CD14-positive monocyte (primary cell): ENCODE data around the gene ZSCAN5A. TPM values are rescaled to one million over a fixed set of nuclear protein-coding genes. Genes with fewer than 3 reads are reported as not detected.

Experiments used
- DNase-seq, 3 donors: peaks; one replicate each; pipeline ENCODE4 v3.0.0-alpha.2; 2011 to 2022
- H2AFZ ChIP-seq: 2 replicates; pipeline ENCODE4 v1.6.0; 2012; ENCODE audit warnings: mild to moderate bottlenecking, low read depth, low read length, inconsistent platforms; ENCODE audit not compliant: insufficient read depth, poor library complexity, severe bottlenecking
- H3K27ac ChIP-seq, 2 donors: 1 replicate in 1 of 2; 2 replicates in 1 of 2; pipeline ENCODE4 v1.5.1; 2012 to 2013; ENCODE audit warnings: low read length in 2 of 2, control low read depth in 1 of 2, inconsistent platforms in 1 of 2, low read depth in 1 of 2, mild to moderate bottlenecking in 1 of 2
- H3K27me3 ChIP-seq, 2 donors: one replicate each; pipeline versions ENCODE4 v1.6.0 to v1.6.1; 2011 to 2013; ENCODE audit warnings: low read length in 2 of 2; ENCODE audit not compliant: control insufficient read depth in 2 of 2, insufficient read depth in 2 of 2
- H3K36me3 ChIP-seq, 2 donors: replicated peaks in 1 of 2; 1 replicate in 1 of 2; 2 replicates in 1 of 2; pipeline versions ENCODE4 v1.5.1 to v1.6.1; 2012 to 2013; ENCODE audit warnings: low read length in 2 of 2, control low read depth in 1 of 2, inconsistent platforms in 1 of 2, mild to moderate bottlenecking in 1 of 2; ENCODE audit not compliant: insufficient read depth in 2 of 2, control insufficient read depth in 1 of 2
- H3K4me1 ChIP-seq, 2 donors: 1 replicate in 1 of 2; 2 replicates in 1 of 2; pipeline versions ENCODE4 v1.5.1 to v1.6.1; 2012 to 2013; ENCODE audit warnings: low read length in 2 of 2, control low read depth in 1 of 2, inconsistent platforms in 1 of 2, mild to moderate bottlenecking in 1 of 2, moderate library complexity in 1 of 2; ENCODE audit not compliant: insufficient read depth in 2 of 2, control insufficient read depth in 1 of 2
- H3K4me2 ChIP-seq: replicated peaks from 2 replicates; pipeline ENCODE3; 2012; ENCODE audit warnings: low read length, moderate library complexity, mild to moderate bottlenecking; ENCODE audit not compliant: poor library complexity, severe bottlenecking; ENCODE audit errors: extremely low read depth
- H3K4me3 ChIP-seq, 3 experiments: fragments of 200-600 bp in 1 of 3; sonication (generic) in 1 of 3; replicated peaks in 1 of 3; 1 replicate in 2 of 3; 2 replicates in 1 of 3; pipeline ENCODE4 v1.5.1; 2011 to 2013; ENCODE audit warnings: low read length in 3 of 3, mild to moderate bottlenecking in 3 of 3, control low read depth in 2 of 3, low read depth in 2 of 3, inconsistent platforms in 1 of 3, moderate library complexity in 1 of 3
- H3K79me2 ChIP-seq: 2 replicates; pipeline ENCODE4 v1.6.0; 2012; ENCODE audit warnings: mild to moderate bottlenecking, control low read depth, inconsistent platforms, low read length, moderate library complexity; ENCODE audit not compliant: insufficient read depth
- H3K9ac ChIP-seq: 2 replicates; pipeline ENCODE4 v1.6.0; 2017; ENCODE audit warnings: low read length, mild to moderate bottlenecking; ENCODE audit not compliant: insufficient read depth, poor library complexity, severe bottlenecking
- H3K9me3 ChIP-seq, 2 donors: replicated peaks in 1 of 2; 1 replicate in 1 of 2; 2 replicates in 1 of 2; pipeline versions ENCODE4 v1.5.1 to v1.6.1; 2012 to 2013; ENCODE audit warnings: low read length in 2 of 2, control low read depth in 1 of 2; ENCODE audit not compliant: control insufficient read depth in 1 of 2, insufficient read depth in 1 of 2
- H4K20me1 ChIP-seq: 2 replicates; pipeline ENCODE4 v1.6.0; 2012; ENCODE audit warnings: mild to moderate bottlenecking, low read length, control low read depth, moderate library complexity; ENCODE audit not compliant: insufficient read depth
- H3K27ac Mint-ChIP-seq, 7 donors: one replicate each; pipeline ENCODE4 v1.8.0; 2020; ENCODE audit warnings: mild to moderate bottlenecking in 7 of 7, mixed read lengths in 7 of 7, moderate library complexity in 6 of 7, inconsistent platforms in 2 of 7
- H3K27me3 Mint-ChIP-seq, 3 donors: one replicate each; pipeline ENCODE4 v1.8.0; 2021 to 2022; ENCODE audit warnings: low read depth in 3 of 3, mild to moderate bottlenecking in 3 of 3, mixed read lengths in 3 of 3, moderate library complexity in 3 of 3, inconsistent platforms in 1 of 3
- H3K36me3 Mint-ChIP-seq, 2 donors: one replicate each; pipeline ENCODE4 v1.8.0; 2020; ENCODE audit warnings: mixed read lengths in 2 of 2, inconsistent platforms in 1 of 2, mild to moderate bottlenecking in 1 of 2
- H3K4me1 Mint-ChIP-seq: one replicate; pipeline ENCODE4 v1.8.0; 2020; ENCODE audit warnings: mild to moderate bottlenecking, mixed read lengths
- H3K4me3 Mint-ChIP-seq, 2 donors: one replicate each; pipeline ENCODE4 v1.8.0; 2020; ENCODE audit warnings: mild to moderate bottlenecking in 2 of 2, mixed read lengths in 2 of 2, moderate library complexity in 1 of 2
- H3K9me3 Mint-ChIP-seq, 7 donors: one replicate each; pipeline ENCODE4 v1.8.0; 2020 to 2022; ENCODE audit warnings: mixed read lengths in 7 of 7, mild to moderate bottlenecking in 6 of 7, moderate library complexity in 6 of 7, inconsistent platforms in 2 of 7
- CTCF ChIP-seq: fragments of 200-600 bp; IDR thresholded peaks from one replicate; pipeline ENCODE4 v1.8.0; 2022; ENCODE audit warnings: antibody characterized with exemption, mild to moderate bottlenecking
- WGBS: methylation state at CpG from one replicate; pipeline ENCODE4 v1.1.5; 2013; ENCODE audit warnings: missing lambda C conversion rate; ENCODE audit not compliant: insufficient coverage; 5-methylcytosine and 5-hydroxymethylcytosine counted together
- intact Hi-C, 2 donors: fragments of 100-400 bp; cut with micrococcal nuclease; formaldehyde crosslinking; loops; one replicate each; pipeline versions ENCODE4 v1.15.0 to v1.15.1; 2023
- polyA plus RNA-seq, 3 donors: library from polyadenylated mRNA; depleted of rRNA in 1 of 3; unstranded in 2 of 3; stranded (reverse) in 1 of 3; fragments of 300-500 nt in 2 of 3; fragments of >200 nt in 1 of 3; fragmentation: Illumina TruSeq in 2 of 3; gene quantifications; 1 replicate in 2 of 3; 2 replicates in 1 of 3; pipeline ENCODE4 v1.2.3, GENCODE V29; 2012 to 2021

The ZSCAN5A gene
- polyA plus RNA-seq, 3 donors: 5.3 to 11.3 (median 6.3) TPM

- WGBS: 73% methylated on average over 4 of the region's 10 CpGs
- Histone ChIP-seq H2AFZ (no peak overlapping the region), H3K9ac (no peak overlapping the region), H3K4me3 (no peak overlapping the region), H3K4me2 (no peak overlapping the region), H3K27me3 (no peaks in the 10 kb centered on the region), H4K20me1 (no peaks in the 10 kb centered on the region), H3K4me1 (peaks cover 32 to 43% of the 10 kb centered on the region in 2 donors), H3K79me2 (peaks cover 48% of the 10 kb centered on the region), H3K9me3 (no peaks in the 10 kb centered on the region), H3K36me3 (peaks cover 9 to 26% of the 10 kb centered on the region in 2 donors), H3K27ac (peak overlapping the region in 1 of 2 donors; percentile 96)
- H3K4me1 Mint-ChIP-seq: peaks cover 38% of the 10 kb centered on the region
- peaks cover 0 to 2% (median 0%) of the 10 kb centered on the region in 7 donors for H3K9me3 Mint-ChIP-seq
- no peak for DNase-seq
- peak overlapping the region; percentile 26 to 98 (median 70) for H3K27ac Mint-ChIP-seq
- H3K36me3 Mint-ChIP-seq: peaks cover 30 to 35% of the 10 kb centered on the region in 2 donors
- H3K27me3 Mint-ChIP-seq: peaks cover 0 to 1% (median 0%) of the 10 kb centered on the region in 3 donors
- TF ChIP-seq CTCF: no peak
- intact Hi-C loops: loop anchor here (5.0 kb wide), 1 partner anchor 41 kb away; the partner anchor contains the start of gene EDDM13 (in 2 of the 2)
- H3K4me3 Mint-ChIP-seq: no peak overlapping the region
Observed at GRCh38 chr19:56312787-56313657, 1.6 kb downstream of the ZSCAN5A start.

GRCh38 chr19:56312342-56312741 lies 2.3 kb downstream of the ZSCAN5A start:
- no peaks in the 10 kb centered on the region for H3K9me3 ChIP-seq
- Mint-ChIP-seq H3K9me3 (peaks cover 0 to 2% (median 0%) of the 10 kb centered on the region in 7 donors), H3K4me3 (peak overlapping the region in 1 of 2 donors; percentile 15), H3K36me3 (peaks cover 32 to 40% of the 10 kb centered on the region in 2 donors), H3K27ac (peak overlapping the region in 5 of 7 donors; percentile 21 to 98 (median 75)), H3K4me1 (peaks cover 32% of the 10 kb centered on the region), H3K27me3 (peaks cover 0 to 1% (median 0%) of the 10 kb centered on the region in 3 donors)
- no peaks in the 10 kb centered on the region for H3K27me3 ChIP-seq
- no peaks in the 10 kb centered on the region for H4K20me1 ChIP-seq
- no peak overlapping the region for H3K4me3 ChIP-seq
- H3K9ac ChIP-seq: no peak overlapping the region
- peaks cover 25 to 37% of the 10 kb centered on the region in 2 donors for H3K4me1 ChIP-seq
- peak in 1 of 3 donors; percentile 40 for DNase-seq
- H3K36me3 ChIP-seq: peaks cover 9 to 31% of the 10 kb centered on the region in 2 donors
- peak overlapping the region in 1 of 2 donors; percentile 46 for H3K27ac ChIP-seq
- WGBS: 48% methylated on average over 2 of the region's 4 CpGs
- intact Hi-C loops: loop anchor here (5.0 kb wide), 1 partner anchor 40 kb away; the partner anchor contains the start of gene EDDM13 (in 2 of the 2)
- no peak for TF ChIP-seq CTCF
- H2AFZ ChIP-seq: no peak overlapping the region
- H3K79me2 ChIP-seq: peaks cover 48% of the 10 kb centered on the region
- no peak overlapping the region for H3K4me2 ChIP-seq
